DND-41 (cell line): ENCODE data around the gene DCBLD1.

ENCODE experiments used
- ATAC-seq: fragments of 200-7000 bp; cut with Tn5 transposase; 3 replicates; pipeline ENCODE4 v1.9.1; 2021; ENCODE audit warnings: low read depth; ENCODE audit not compliant: insufficient read depth
- DNase-seq: peaks from one replicate; pipeline ENCODE4 v3.0.0-alpha.2; 2020
- H2AFZ ChIP-seq: 2 replicates; pipeline ENCODE4 v1.6.0; 2012; ENCODE audit warnings: low read depth, low read length
- H3K27ac ChIP-seq: 2 replicates; pipeline ENCODE4 v1.5.1; 2012; ENCODE audit warnings: low read length, inconsistent platforms
- H3K27me3 ChIP-seq: fragments of 200-600 bp; sonication (generic); 2 replicates; pipeline ENCODE4 v1.6.0; 2012; ENCODE audit warnings: low read length, mild to moderate bottlenecking, inconsistent platforms; ENCODE audit not compliant: insufficient read depth, poor library complexity
- H3K36me3 ChIP-seq: 2 replicates; pipeline ENCODE4 v1.5.1; 2012; ENCODE audit warnings: low read length, inconsistent platforms; ENCODE audit not compliant: insufficient read depth
- H3K4me1 ChIP-seq: 2 replicates; pipeline ENCODE4 v1.5.1; 2012; ENCODE audit warnings: mild to moderate bottlenecking, low read length; ENCODE audit not compliant: insufficient read depth
- H3K4me2 ChIP-seq: 2 replicates; pipeline ENCODE4 v1.6.0; 2012; ENCODE audit warnings: mild to moderate bottlenecking, moderate library complexity, low read length, inconsistent platforms; ENCODE audit not compliant: insufficient read depth
- H3K4me3 ChIP-seq, 2 experiments: fragments of 200-600 bp in 1 of 2; shearing (Covaris generic) in 1 of 2; 2 replicates each; pipeline ENCODE4 v1.5.1; 2012 to 2016; ENCODE audit warnings: inconsistent platforms in 2 of 2, low read length in 2 of 2, mild to moderate bottlenecking in 2 of 2, low read depth in 1 of 2, moderate library complexity in 1 of 2
- H3K79me2 ChIP-seq: 2 replicates; pipeline ENCODE4 v1.6.0; 2012; ENCODE audit warnings: low read length, inconsistent platforms; ENCODE audit not compliant: insufficient read depth
- H3K9ac ChIP-seq: 2 replicates; pipeline ENCODE4 v1.6.0; 2012; ENCODE audit warnings: low read depth, mild to moderate bottlenecking, inconsistent platforms, low read length, moderate library complexity
- H3K9me3 ChIP-seq: 2 replicates; pipeline ENCODE4 v1.5.1; 2012; ENCODE audit warnings: low read length, moderate library complexity, mild to moderate bottlenecking, inconsistent platforms; ENCODE audit not compliant: insufficient read depth, severe bottlenecking
- H4K20me1 ChIP-seq: 2 replicates; pipeline ENCODE4 v1.6.0; 2012; ENCODE audit warnings: low read length; ENCODE audit not compliant: insufficient read depth
- CTCF ChIP-seq: IDR thresholded peaks from 2 replicates; pipeline ENCODE4 v1.5.1; 2012; ENCODE audit warnings: borderline replicate concordance, low read length, moderate library complexity, mild to moderate bottlenecking; ENCODE audit not compliant: poor library complexity, severe bottlenecking; ENCODE audit errors: extremely low read depth
- EZH2 ChIP-seq: IDR thresholded peaks from 3 replicates; pipeline ENCODE4 v1.6.1; 2012; ENCODE audit warnings: borderline replicate concordance, low read depth, mild to moderate bottlenecking, moderate library complexity, low read length, inconsistent platforms; ENCODE audit not compliant: severe bottlenecking

The DCBLD1 gene

GRCh38 chr6:117487821-117488220 is 5.3 kb downstream of the DCBLD1 start:
- Histone ChIP-seq H3K27ac (no peak overlapping the region), H3K9me3 (no peaks in the 10 kb centered on the region), H3K79me2 (no peaks in the 10 kb centered on the region), H3K4me3 (no peak overlapping the region), H4K20me1 (no peaks in the 10 kb centered on the region), H3K4me1 (no peaks in the 10 kb centered on the region), H3K9ac (no peak overlapping the region), H3K4me2 (no peak overlapping the region), H3K36me3 (no peaks in the 10 kb centered on the region), H2AFZ (no peak overlapping the region), H3K27me3 (peaks cover 18% of the 10 kb centered on the region)
- ATAC-seq, result no peak
- DNase-seq, result no peak
- no peak for TF ChIP-seq EZH2
- TF ChIP-seq CTCF, result no peak

DNA sequence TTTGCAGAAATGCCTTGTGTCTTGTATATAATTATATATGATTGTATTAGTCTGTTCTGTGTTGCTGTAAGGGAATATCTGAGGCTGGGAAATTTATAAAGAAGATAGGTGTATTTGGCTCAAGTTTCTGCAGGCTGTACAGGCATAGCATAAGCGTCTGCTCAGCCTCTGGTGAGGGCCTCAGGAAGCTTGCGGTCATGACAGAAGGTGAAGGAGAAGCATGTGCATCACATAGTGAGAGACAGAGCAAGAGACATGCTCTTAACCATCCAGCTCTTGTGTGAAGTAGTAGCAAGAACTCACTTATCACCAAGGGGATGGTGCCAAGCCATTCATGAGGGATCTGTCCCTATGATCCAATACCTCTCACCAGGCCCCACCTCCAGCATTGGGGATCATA is 6.5 kb downstream of the DCBLD1 start:
- Histone ChIP-seq H3K27ac (no peak overlapping the region), H4K20me1 (no peaks in the 10 kb centered on the region), H3K79me2 (no peaks in the 10 kb centered on the region), H2AFZ (no peak overlapping the region), H3K27me3 (peaks cover 13% of the 10 kb centered on the region), H3K9me3 (no peaks in the 10 kb centered on the region), H3K4me1 (no peaks in the 10 kb centered on the region), H3K4me3 (no peak overlapping the region), H3K4me2 (no peak overlapping the region), H3K9ac (no peak overlapping the region), H3K36me3 (no peaks in the 10 kb centered on the region)
- no peak for TF ChIP-seq EZH2
- TF ChIP-seq CTCF, result no peak
- DNase-seq (no peak), ATAC-seq (no peak)

DNA sequence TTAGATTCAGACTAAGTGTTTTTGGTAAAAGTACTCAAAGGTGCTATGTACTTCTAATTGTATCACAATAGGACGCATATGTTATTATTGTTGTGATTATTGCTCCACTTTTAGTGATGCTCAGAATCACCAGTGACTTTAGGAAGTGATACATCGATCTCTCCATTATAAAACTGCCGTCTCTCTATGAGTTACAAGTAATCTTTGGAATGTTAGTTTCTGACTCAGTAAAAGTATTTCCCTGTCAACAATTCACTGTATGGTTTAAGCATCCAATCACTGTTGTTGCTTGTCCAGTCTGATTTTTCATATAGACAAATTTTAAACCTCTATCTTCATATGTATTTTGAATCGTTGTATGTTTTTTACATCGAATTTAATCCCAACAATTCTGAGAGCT is 9.4 kb downstream of the DCBLD1 start:
- no peak for TF ChIP-seq CTCF
- no peak for TF ChIP-seq EZH2
- no peaks in the 10 kb centered on the region for H3K4me1 ChIP-seq
- H3K27ac ChIP-seq, result no peak overlapping the region
- DNase-seq (no peak), ATAC-seq (no peak)
- H3K9me3 ChIP-seq, result no peaks in the 10 kb centered on the region
- H3K4me3 ChIP-seq, result no peak overlapping the region
- H3K4me2 ChIP-seq, result no peak overlapping the region
- no peaks in the 10 kb centered on the region for H3K36me3 ChIP-seq
- H3K79me2 ChIP-seq, result no peaks in the 10 kb centered on the region
- no peaks in the 10 kb centered on the region for H4K20me1 ChIP-seq
- H3K9ac ChIP-seq, result no peak overlapping the region
- peaks cover 7% of the 10 kb centered on the region for H3K27me3 ChIP-seq
- no peak overlapping the region for H2AFZ ChIP-seq

- H3K27ac ChIP-seq, result no peak overlapping the region
- H3K27me3 ChIP-seq, result peaks cover 8% of the 10 kb centered on the region
- H3K9me3 ChIP-seq, result no peaks in the 10 kb centered on the region
- ATAC-seq (no peak), DNase-seq (no peak)
- H2AFZ ChIP-seq, result no peak overlapping the region
- H3K36me3 ChIP-seq, result no peaks in the 10 kb centered on the region
- TF ChIP-seq EZH2, result no peak
- TF ChIP-seq CTCF, result no peak
- no peak overlapping the region for H3K9ac ChIP-seq
- no peak overlapping the region for H3K4me2 ChIP-seq
- no peaks in the 10 kb centered on the region for H4K20me1 ChIP-seq
- no peak overlapping the region for H3K4me3 ChIP-seq
- no peaks in the 10 kb centered on the region for H3K4me1 ChIP-seq
- H3K79me2 ChIP-seq, result no peaks in the 10 kb centered on the region
Measured at GRCh38 chr6:117493470-117493869, 11.0 kb downstream of the DCBLD1 start.
